Gastroesophageal sphincter (tissue), 4 donors: ENCODE measurements around the gene NEURL1. TPM values are rescaled to one million over a fixed set of nuclear protein-coding genes. Genes with fewer than 3 reads are reported as not detected.

ENCODE experiments used
- ATAC-seq: fragments of 150-250 bp; one replicate; pipeline ENCODE4 v1.9.1; 2016; ENCODE audit warnings: mild to moderate bottlenecking, moderate library complexity
- H3K27ac ChIP-seq, 4 donors: fragments of 200-600 bp; sonication (generic) in 3 of 4; 1 replicate in 3 of 4; 2 replicates in 1 of 4; pipeline ENCODE4 v1.5.1; 2016 to 2019
- H3K27me3 ChIP-seq: fragments of 200-600 bp; sonication (generic); one replicate; pipeline ENCODE4 v1.5.1; 2019
- H3K36me3 ChIP-seq, 2 donors: fragments of 200-600 bp; sonication (generic); one replicate each; pipeline ENCODE4 v1.5.1; 2019; ENCODE audit warnings: control low read depth in 1 of 2
- H3K4me1 ChIP-seq, 3 donors: fragments of 200-600 bp; sonication (generic); 1 replicate in 2 of 3; 2 replicates in 1 of 3; pipeline ENCODE4 v1.5.1; 2016 to 2019; ENCODE audit warnings: control low read depth in 2 of 3
- H3K4me3 ChIP-seq, 2 donors: fragments of 200-600 bp; sonication (generic); one replicate each; pipeline ENCODE4 v1.5.1; 2019; ENCODE audit warnings: mild to moderate bottlenecking in 1 of 2, moderate library complexity in 1 of 2
- H3K9me3 ChIP-seq, 3 donors: fragments of 200-600 bp; sonication (generic); one replicate each; pipeline ENCODE4 v1.5.1; 2017 to 2019; ENCODE audit warnings: control low read depth in 2 of 3
- CTCF ChIP-seq, 4 experiments: fragments of 200-600 bp in 2 of 4; fragments of 450-650 bp in 2 of 4; sonication (generic) in 1 of 4; IDR thresholded peaks; one replicate each; pipeline ENCODE4 v1.5.1; 2017 to 2019; ENCODE audit warnings: antibody characterized with exemption in 4 of 4, mild to moderate bottlenecking in 2 of 4, moderate library complexity in 2 of 4
- EP300 ChIP-seq: sonication (generic); formaldehyde crosslinking; IDR thresholded peaks from one replicate; pipeline ENCODE4 v1.6.1; 2017; ENCODE audit warnings: antibody characterized with exemption, mild to moderate bottlenecking
- POLR2A ChIP-seq, 2 donors: fragments of 450-650 bp; IDR thresholded peaks; one replicate each; pipeline ENCODE4 v1.6.1; 2017; ENCODE audit warnings: antibody characterized with exemption in 2 of 2, mild to moderate bottlenecking in 2 of 2, moderate library complexity in 1 of 2
- POLR2AphosphoS5 ChIP-seq: sonication (generic); formaldehyde crosslinking; IDR thresholded peaks from one replicate; pipeline ENCODE4 v1.6.1; 2017; ENCODE audit warnings: antibody characterized with exemption
- WGBS, 2 donors: methylation state at CpG; one replicate each; pipeline ENCODE4 v1.1.5; 2018; ENCODE audit warnings: low coverage in 1 of 2; 5-methylcytosine and 5-hydroxymethylcytosine counted together
- total RNA-seq, 4 donors: library from RNA; depleted of rRNA; stranded (reverse); fragments of >200 nt; gene quantifications; one replicate each; pipeline ENCODE4 v1.1.0, GENCODE V29; 2016

NEURL1 gene
- total RNA-seq, 4 donors from 2014 or later: 0.15 to 0.27 (median 0.19) TPM; not detected in 1

DNA sequence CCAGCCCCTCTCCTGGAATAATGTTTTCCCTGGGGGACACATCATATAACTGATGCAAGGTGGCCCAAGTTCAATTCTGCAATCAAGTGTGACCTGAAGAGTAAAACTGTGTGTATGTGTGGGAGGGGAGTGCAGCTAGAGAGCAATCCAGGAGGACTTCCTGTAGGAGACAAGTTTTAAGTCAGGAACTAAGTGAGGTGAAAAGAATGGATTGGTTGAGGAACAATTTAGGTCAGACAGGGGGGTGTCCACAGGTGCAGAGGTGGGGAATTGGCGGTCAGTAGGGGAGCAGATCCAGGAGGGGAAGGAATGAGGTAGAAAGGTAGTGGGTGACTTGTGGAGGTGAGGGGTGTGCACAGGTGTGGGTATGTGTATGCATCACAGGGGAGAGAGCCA lies 82.6 kb downstream of the NEURL1 start:
- Histone ChIP-seq H3K4me1 (no peaks in the 10 kb centered on the region), H3K27me3 (peaks cover 15% of the 10 kb centered on the region), H3K9me3 (no peaks in the 10 kb centered on the region), H3K27ac (no peak overlapping the region), H3K4me3 (no peak overlapping the region), H3K36me3 (no peaks in the 10 kb centered on the region)
- WGBS, 2 donors: 94 to 100% methylated on average over 1 of the region's 1 CpG
- no peak for ATAC-seq
- no peak for TF ChIP-seq CTCF (IDR thresholded peaks at IDR 0.05)
- no peak for TF ChIP-seq EP300
- no peak for TF ChIP-seq POLR2A (IDR thresholded peaks at IDR 0.05)
- no peak for TF ChIP-seq POLR2AphosphoS5

GRCh38 chr10:103576862-103577261 lies 83.4 kb downstream of the NEURL1 start:
- ATAC-seq: no peak
- TF ChIP-seq EP300: no peak
- TF ChIP-seq CTCF (IDR thresholded peaks at IDR 0.05): no peak
- no peak for TF ChIP-seq POLR2AphosphoS5
- TF ChIP-seq POLR2A (IDR thresholded peaks at IDR 0.05): no peak

GRCh38 chr10:103578782-103579382 lies 85.4 kb downstream of the NEURL1 start:
- peaks cover 32% of the 10 kb centered on the region for H3K27me3 ChIP-seq
- H3K4me3 ChIP-seq: no peak overlapping the region
- H3K27ac ChIP-seq: no peak overlapping the region
- H3K4me1 ChIP-seq: no peaks in the 10 kb centered on the region
- H3K9me3 ChIP-seq: no peaks in the 10 kb centered on the region
- ATAC-seq: no peak
- WGBS, 2 donors: 74 to 88% methylated on average over 3 to 9 of the region's 15 CpGs
- TF ChIP-seq EP300 (no peak), CTCF (IDR thresholded peaks at IDR 0.05) (no peak), POLR2AphosphoS5 (no peak), POLR2A (IDR thresholded peaks at IDR 0.05) (no peak)
- no peaks in the 10 kb centered on the region for H3K36me3 ChIP-seq

More at GRCh38 chr10:103576862-103577261, 83.4 kb downstream of the NEURL1 start:
- no peaks in the 10 kb centered on the region for H3K36me3 ChIP-seq
- no peak overlapping the region for H3K27ac ChIP-seq
- H3K9me3 ChIP-seq: no peaks in the 10 kb centered on the region
- no peak overlapping the region for H3K4me3 ChIP-seq
- H3K27me3 ChIP-seq: peaks cover 18% of the 10 kb centered on the region
- 66 to 85% methylated on average over 2 of the region's 2 CpGs for WGBS, 2 donors
- H3K4me1 ChIP-seq: no peaks in the 10 kb centered on the region

DNA sequence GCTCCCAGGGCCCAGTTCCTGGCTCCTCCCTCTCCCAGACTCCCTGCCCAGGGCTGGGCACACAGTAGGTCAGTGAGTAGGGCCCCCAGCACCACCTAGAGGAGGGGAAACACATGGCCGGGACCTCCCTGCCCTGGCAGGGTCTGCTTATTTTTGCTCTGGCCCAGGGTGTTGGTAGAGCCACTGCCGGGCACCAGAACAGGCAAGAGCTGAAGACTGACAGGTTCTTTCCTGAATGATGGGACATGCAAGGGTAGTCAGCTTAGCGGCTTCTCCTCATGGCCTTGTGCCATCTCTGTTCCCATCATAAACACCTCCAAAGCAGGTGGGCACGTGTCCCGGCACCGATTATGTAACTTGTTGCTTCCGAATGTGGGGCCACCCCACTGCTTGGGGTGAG lies 86.5 kb downstream of the NEURL1 start:
- TF ChIP-seq CTCF (IDR thresholded peaks at IDR 0.05): no peak
- no peak for TF ChIP-seq EP300
- TF ChIP-seq POLR2AphosphoS5: no peak
- no peak for TF ChIP-seq POLR2A (IDR thresholded peaks at IDR 0.05)
- H3K27me3 ChIP-seq: peaks cover 43% of the 10 kb centered on the region
- H3K36me3 ChIP-seq: no peaks in the 10 kb centered on the region
- H3K27ac ChIP-seq: no peak overlapping the region
- ATAC-seq: no peak
- H3K4me1 ChIP-seq: peaks cover 0 to 9% (median 0%) of the 10 kb centered on the region in 3 donors
- H3K9me3 ChIP-seq: peaks cover 0 to 6% (median 0%) of the 10 kb centered on the region in 3 donors
- WGBS, 2 donors: 70 to 76% methylated on average over 3 to 6 of the region's 7 CpGs
- H3K4me3 ChIP-seq: no peak overlapping the region

DNA sequence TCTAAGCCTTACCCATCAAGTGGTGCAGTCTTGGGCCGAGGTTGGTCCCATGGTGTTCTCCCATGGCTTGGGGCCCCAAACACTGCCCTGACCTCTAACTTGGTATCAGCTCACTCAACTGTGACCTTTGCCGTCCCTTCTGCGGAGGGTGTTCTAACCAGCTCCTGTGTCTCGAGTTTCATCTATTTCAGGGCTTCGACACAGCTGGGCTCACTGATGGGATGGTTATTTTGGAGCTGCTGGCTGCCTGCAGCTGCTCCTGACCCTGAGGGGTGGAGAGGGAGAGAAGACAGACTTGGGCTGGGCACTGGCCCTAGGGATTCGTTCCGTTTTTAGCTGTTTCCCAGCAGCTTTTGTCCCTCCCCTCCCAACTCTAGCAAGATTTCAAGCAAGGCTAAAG lies 86.9 kb downstream of the NEURL1 start:
- H3K4me3 ChIP-seq: no peak overlapping the region
- H3K27me3 ChIP-seq: peaks cover 47% of the 10 kb centered on the region
- TF ChIP-seq EP300 (no peak), POLR2A (IDR thresholded peaks at IDR 0.05) (no peak)
- no peak for ATAC-seq
- peaks cover 0 to 6% (median 0%) of the 10 kb centered on the region in 3 donors for H3K9me3 ChIP-seq
- no peak overlapping the region for H3K27ac ChIP-seq
- no peaks in the 10 kb centered on the region for H3K36me3 ChIP-seq
- WGBS, 2 donors: 59 to 63% methylated on average over 3 to 7 of the region's 7 CpGs
- H3K4me1 ChIP-seq: peaks cover 0 to 9% (median 0%) of the 10 kb centered on the region in 3 donors
